ENCODE results near the gene HDHD3. TPM values are rescaled to one million over a fixed set of nuclear protein-coding genes. Genes with fewer than 3 reads are reported as not detected.
"Not testable (repeated sequence)": the region's sequence is repeated elsewhere in the genome, so short reads cannot be mapped to it uniquely, and the experiment has no call there.

Gene HDHD3
- total RNA-seq, 1 donor from 2014 or later, result 10.4 TPM

- Histone ChIP-seq H3K4me1 (no peaks in the 10 kb centered on the region), H3K27ac (no peak overlapping the region), H3K4me3 (no peak overlapping the region), H3K9me3 (no peaks in the 10 kb centered on the region), H3K36me3 (peaks cover 60% of the 10 kb centered on the region), H3K27me3 (no peaks in the 10 kb centered on the region)
- TF ChIP-seq, protein P1, sequence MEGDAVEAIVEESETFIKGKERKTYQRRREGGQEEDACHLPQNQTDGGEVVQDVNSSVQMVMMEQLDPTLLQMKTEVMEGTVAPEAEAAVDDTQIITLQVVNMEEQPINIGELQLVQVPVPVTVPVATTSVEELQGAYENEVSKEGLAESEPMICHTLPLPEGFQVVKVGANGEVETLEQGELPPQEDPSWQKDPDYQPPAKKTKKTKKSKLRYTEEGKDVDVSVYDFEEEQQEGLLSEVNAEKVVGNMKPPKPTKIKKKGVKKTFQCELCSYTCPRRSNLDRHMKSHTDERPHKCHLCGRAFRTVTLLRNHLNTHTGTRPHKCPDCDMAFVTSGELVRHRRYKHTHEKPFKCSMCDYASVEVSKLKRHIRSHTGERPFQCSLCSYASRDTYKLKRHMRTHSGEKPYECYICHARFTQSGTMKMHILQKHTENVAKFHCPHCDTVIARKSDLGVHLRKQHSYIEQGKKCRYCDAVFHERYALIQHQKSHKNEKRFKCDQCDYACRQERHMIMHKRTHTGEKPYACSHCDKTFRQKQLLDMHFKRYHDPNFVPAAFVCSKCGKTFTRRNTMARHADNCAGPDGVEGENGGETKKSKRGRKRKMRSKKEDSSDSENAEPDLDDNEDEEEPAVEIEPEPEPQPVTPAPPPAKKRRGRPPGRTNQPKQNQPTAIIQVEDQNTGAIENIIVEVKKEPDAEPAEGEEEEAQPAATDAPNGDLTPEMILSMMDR (IDR thresholded peaks at IDR 0.05), result no peak
- ATAC-seq, result no peak
- peak; percentile 37 for DNase-seq
- intact Hi-C loops (cut with DNase I), result no loop called here
Observed at GRCh38 chr9:113387560-113388230, 10.9 kb upstream of the HDHD3 start.

GRCh38 chr9:113386571-113387393, 10.0 kb upstream of the HDHD3 start:
- Histone ChIP-seq H3K36me3 (peaks cover 52% of the 10 kb centered on the region), H3K27ac (no peak overlapping the region), H3K4me3 (no peak overlapping the region), H3K27me3 (no peaks in the 10 kb centered on the region), H3K4me1 (no peaks in the 10 kb centered on the region), H3K9me3 (no peaks in the 10 kb centered on the region)
- intact Hi-C loops (cut with DNase I), result no loop called here
- DNase-seq (peak; percentile 22), ATAC-seq (no peak)
- TF ChIP-seq, protein P1 (IDR thresholded peaks at IDR 0.05), result no peak

DNA sequence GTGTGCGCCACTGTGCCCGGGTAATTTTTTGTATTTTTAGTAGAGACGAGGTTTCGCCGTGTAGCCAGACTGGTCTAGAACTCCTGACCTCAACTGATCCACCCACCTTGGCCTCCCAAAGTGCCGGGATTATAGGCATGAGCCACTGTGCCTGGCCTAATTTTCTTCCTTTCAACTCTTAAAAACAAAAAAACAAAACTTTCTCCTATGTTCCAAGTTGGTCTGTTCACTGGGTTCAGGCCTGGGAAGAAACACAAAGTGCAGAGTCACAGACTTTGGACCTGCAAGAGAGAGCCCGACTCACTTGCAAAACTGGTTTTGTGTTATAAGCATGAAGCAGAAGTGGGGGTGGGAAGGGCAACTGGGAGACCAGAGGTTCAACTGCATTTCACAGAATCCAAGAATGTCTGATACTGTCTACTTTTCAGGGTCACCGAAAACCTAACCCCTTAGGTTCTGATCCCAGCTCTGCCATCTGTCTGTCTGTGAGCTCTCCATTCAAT, 5.2 kb upstream of the HDHD3 start:
- intact Hi-C loops (cut with DNase I), result no loop called here
- Histone ChIP-seq H3K27me3 (no peaks in the 10 kb centered on the region), H3K27ac (peak overlapping the region; percentile 51), H3K36me3 (peaks cover 4% of the 10 kb centered on the region), H3K4me3 (no peak overlapping the region), H3K4me1 (no peaks in the 10 kb centered on the region), H3K9me3 (no peaks in the 10 kb centered on the region)
- ATAC-seq (peak; percentile 81), DNase-seq (peak; percentile 38)
- TF ChIP-seq, protein P1 (IDR thresholded peaks at IDR 0.05), result no peak

- DNase-seq, result peak; percentile 11
- H3K9me3 ChIP-seq; intact Hi-C loops (cut with DNase I); H3K4me1 ChIP-seq; H3K27ac ChIP-seq; H3K36me3 ChIP-seq; ATAC-seq; H3K4me3 ChIP-seq; H3K27me3 ChIP-seq: not testable (repeated sequence)
Observed at GRCh38 chr9:113381441-113381840, 4.7 kb upstream of the HDHD3 start.

GRCh38 chr9:113380869-113381378, 4.1 kb upstream of the HDHD3 start:
- no peaks in the 10 kb centered on the region for H3K4me1 ChIP-seq
- H3K27ac ChIP-seq, result no peak overlapping the region
- no peak overlapping the region for H3K4me3 ChIP-seq
- DNase-seq, result peak; percentile 9
- TF ChIP-seq, protein P1 (IDR thresholded peaks at IDR 0.05), result no peak
- H3K27me3 ChIP-seq, result no peaks in the 10 kb centered on the region
- no peaks in the 10 kb centered on the region for H3K9me3 ChIP-seq
- intact Hi-C loops (cut with DNase I), result no loop called here
- H3K36me3 ChIP-seq, result no peaks in the 10 kb centered on the region
- no peak for ATAC-seq

- ATAC-seq; H3K36me3 ChIP-seq; H3K27ac ChIP-seq; DNase-seq; H3K27me3 ChIP-seq; intact Hi-C loops (cut with DNase I); H3K4me3 ChIP-seq; H3K4me1 ChIP-seq; H3K9me3 ChIP-seq: not testable (repeated sequence)
Observed at GRCh38 chr9:113379829-113380210, 3.0 kb upstream of the HDHD3 start.

DNA sequence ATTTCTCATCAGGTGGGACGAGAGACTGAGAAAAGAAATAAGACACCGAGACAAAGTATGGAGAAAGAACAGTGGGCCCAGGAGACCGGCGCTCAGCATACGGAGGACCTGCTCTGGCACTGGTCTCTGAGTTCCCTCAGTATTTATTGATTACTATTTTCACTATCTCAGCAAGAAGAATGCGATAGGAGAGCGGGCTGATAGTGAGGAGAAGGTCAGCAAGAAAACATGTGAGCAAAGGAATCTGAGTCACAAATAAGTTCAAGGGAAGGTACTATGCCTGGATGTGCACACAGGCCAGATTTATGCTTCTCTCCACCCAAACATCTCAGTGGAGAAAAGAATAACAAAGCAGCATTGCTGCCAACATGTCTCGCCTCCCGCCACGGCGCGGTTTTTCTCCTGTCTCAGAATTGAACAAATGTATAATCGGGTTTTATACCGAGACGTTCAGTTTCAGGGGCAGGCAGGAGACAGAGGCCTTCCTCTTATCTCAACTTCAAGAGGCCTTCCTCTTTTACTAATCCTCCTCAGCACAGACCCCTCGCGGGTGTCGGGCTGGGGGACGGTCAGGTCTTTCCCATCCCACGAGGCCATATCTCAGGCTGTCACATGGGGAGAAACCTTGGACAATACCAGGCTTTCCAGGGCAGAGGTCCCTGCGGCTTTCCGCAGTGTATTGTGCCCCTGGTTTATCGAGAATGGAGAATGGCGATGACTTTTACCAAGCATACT, 2.5 kb upstream of the HDHD3 start:
- H3K27me3 ChIP-seq; H3K4me3 ChIP-seq; H3K9me3 ChIP-seq; ATAC-seq; intact Hi-C loops (cut with DNase I); H3K27ac ChIP-seq; H3K36me3 ChIP-seq; H3K4me1 ChIP-seq: not testable (repeated sequence)
- DNase-seq, result peak; percentile 30
